Mesenteric fat pad (tissue), 1 donor: Measurements from ENCODE around the gene OSBPL3. TPM values are rescaled to one million over a fixed set of nuclear protein-coding genes. Genes with fewer than 3 reads are reported as not detected.

Experiments used
- DNase-seq: peaks from one replicate; pipeline ENCODE4 v3.0.0-alpha.2; 2020; ENCODE audit warnings: low spot score
- total RNA-seq: library from RNA; stranded (reverse); fragmentation: NEBNext Ultra II Directional; extraction: Animal tissue kit (Norgen Biotek cat#: 25700); gene quantifications from one replicate; pipeline ENCODE4 v1.2.1, GENCODE V29; 2021
- donor health status: DM: yes; HTN: yes; CAD: no.

The OSBPL3 gene
- total RNA-seq, 1 donor from 2014 or later: 9.3 TPM

- DNase-seq: no peak
These were observed 674 bp upstream of the OSBPL3 start for GRCh38 chr7:24980534-24981170.

DNA sequence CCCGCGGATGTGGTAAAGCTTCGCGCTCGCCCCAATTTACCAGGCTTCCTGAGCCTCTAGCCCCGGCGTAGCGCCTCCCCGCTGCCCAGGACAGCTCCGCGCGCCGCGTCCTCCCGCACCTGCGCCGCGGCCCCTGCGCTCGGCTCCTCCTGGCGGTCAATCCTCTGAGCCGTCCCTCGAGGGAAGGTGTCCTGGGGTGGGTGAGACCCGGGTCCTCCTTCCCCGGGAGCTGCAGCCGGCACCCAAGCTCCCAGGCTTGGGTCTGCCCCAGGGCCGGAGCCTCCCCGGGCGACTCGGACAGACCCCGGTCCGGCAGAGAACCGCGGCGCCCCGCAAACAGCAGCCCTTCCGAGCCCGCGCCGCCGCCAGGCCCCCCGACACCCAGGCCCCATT lies 512 bp downstream of the OSBPL3 start:
- peak; percentile 90 for DNase-seq

DNA sequence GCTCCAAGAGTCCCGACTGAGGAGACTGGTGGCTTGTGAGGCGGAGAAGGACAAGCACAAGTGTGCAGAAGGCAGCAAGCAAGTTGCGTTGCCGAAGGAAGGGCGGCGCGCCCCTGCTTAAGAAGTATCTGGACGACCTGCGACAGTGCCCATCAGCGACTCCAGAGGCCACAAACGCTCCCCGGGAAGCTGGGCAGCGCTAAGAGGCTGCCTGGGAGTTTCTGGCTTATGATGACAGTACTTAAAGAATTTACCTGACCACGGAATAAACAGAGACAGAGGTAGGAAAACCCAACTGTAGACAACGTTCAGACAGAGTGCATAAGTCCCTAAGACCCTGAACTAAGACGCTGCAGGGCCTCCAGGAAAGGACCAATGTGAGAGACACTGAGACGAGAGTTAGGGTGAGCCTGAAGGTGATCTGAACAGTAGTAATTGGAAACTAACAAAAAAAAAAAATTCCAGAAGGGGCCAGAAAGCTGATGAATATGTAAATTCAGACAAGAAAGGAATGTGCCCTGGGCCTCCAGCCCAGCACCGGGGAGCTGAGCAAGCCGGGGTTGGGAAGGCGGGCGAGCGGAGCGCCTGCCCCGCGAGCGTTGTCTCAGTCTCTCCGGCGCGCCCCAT lies 1.0 kb downstream of the OSBPL3 start:
- DNase-seq: no peak

- no peak for DNase-seq
These were observed 4.2 kb downstream of the OSBPL3 start for GRCh38 chr7:24975644-24976260.

- DNase-seq: no peak
These were observed 4.8 kb downstream of the OSBPL3 start for GRCh38 chr7:24975172-24975571.

GRCh38 chr7:24974026-24974832 lies 5.7 kb downstream of the OSBPL3 start:
- no peak for DNase-seq

DNA sequence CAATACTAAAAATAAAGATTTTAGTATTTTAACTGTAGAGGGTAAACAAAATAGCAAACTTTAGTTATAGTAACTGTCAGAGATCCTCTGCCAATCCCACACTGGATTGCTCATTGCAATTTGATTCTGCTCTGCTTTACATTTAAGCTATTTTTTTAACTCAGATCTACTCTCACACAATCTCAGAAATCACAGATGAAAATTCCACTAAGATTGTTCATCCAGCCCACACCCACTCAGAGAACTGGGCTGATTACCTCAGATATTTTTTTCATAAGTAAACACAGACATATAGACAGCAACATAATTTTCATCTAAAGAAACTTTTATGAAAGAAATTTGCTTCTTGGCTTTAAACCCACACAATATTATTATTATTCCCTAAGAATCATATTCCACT lies 7.0 kb downstream of the OSBPL3 start:
- DNase-seq: no peak

DNA sequence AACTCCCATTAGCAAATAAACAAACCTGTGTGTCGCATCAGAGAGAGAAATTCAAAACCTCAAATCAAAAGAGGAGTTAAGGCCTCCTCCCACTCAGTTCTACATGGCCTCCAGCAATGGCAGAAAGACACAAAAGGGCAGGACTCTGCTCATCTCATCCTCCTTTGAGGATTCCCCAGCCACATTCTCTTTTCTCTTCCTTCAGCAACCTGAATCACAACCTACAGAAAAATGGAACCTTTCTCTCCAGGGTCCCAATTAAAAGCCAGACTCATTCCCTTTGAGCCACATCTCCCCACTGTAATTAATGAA lies 7.9 kb downstream of the OSBPL3 start:
- no peak for DNase-seq

DNA sequence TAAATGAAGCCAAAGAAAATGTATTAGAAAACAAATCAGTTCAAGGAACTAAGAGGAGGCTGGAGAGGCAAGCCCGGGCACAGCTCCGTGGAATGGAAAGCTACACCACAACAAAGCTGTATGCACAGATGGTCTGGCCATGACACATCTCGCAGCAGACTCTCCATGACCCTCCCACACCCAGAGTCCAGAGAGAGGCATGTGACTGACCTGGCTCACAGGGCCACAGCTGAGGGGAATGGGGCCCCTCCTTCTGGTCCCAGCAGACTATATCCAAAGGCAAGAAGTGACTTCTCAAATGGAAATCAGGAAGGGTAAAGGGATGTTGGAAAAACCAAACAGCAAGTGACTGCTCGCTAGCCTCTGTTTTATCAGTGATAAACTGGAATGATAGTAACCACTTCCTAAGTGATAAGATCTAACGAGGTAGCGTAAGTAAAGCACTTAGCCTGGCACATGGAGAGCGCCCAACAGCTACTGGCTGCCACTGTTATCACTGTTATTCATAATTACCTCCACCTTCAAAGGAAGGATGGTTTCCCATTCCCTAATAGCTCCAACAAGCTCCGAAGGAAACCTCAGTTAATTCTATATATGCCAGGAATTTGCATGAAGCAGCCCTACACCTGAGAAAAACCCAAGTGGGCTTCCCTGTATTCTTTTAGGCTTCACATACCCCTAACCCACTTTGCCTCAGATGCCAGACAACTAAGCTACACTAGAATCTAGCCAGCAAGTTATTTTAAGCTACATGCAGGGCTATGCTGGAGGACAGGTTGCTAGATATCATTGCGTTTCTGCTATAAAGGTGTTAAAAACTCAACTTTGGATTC lies 8.4 kb downstream of the OSBPL3 start:
- no peak for DNase-seq

DNA sequence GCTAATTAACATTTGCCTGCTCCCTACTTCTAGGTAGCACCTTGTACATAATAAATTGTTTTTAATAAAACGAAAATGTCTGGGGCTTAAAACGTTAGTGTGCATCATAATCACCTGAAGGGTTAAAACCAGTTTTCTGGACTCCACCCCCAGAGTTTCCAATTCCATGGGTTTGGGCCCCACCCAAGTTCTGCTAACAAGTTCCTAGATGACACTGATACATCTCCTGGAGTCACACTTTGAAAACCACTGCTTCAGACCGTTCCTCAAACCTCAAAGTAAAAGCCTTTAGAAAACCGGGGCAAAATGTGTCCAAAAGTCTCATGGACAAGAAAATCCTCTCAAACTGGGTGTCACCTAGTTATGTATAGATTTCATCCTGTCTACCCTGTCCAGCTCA lies 9.3 kb downstream of the OSBPL3 start:
- no peak for DNase-seq

GRCh38 chr7:24968165-24968564 lies 11.8 kb downstream of the OSBPL3 start:
- DNase-seq: no peak

GRCh38 chr7:24967696-24968095 lies 12.3 kb downstream of the OSBPL3 start:
- no peak for DNase-seq

DNA sequence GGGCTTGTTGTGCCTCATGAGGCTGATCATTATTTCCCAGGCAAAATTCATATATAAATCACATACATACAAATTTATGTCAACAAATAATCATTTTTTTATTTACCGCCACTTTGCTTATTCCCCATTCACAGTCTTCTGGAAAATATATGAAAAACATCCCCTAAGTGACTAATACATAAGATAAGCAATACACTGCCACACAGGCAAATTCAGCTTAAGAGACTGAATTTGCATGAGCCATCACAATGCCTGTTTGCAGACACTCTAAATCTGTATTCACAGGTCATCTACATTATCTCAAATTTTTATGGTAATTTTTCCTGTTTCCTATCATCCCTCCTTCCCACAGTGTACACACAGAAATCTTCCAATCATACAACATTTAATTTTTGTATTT lies 13.2 kb downstream of the OSBPL3 start:
- DNase-seq: no peak

DNA sequence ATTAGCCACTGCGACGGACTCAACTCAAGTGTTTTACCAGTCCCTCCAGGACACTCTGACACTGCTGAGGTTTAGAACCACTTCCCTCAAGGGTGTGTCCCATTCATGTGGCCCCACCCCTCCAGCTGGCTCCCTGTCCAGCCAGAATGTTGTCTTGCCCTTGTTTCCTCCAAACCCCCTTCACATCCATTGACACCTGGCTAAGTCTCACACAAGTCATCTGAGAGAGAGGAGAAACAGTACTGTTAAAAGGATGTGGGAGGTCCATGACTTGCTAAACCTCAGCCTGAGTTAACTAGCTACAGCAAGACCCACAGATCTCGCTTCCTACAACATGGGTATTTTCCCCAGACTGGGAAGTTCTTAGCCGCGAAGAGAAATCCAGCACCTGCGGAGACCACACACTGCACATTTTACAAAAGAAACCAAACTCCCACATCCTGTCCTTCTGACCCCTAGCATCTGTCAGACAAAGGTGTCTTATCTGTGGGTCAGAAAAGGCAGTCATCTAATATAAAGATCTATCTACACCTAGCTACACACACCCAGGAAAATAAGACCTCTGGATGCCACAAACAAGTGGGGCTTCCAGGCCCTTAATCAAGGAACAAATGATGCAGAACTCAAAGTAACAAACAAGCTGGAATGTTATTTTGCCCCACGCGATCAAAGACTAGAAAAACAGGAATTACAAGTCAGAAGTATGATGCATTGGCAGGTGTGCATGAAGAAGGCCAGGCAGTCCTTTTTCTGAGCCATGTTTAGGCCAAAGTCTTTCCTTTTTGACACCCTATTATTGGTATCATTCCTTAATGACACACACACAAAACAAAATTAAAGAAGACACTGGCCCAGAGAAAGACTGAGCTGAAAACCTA lies 13.9 kb downstream of the OSBPL3 start:
- DNase-seq: no peak

- DNase-seq: no peak
These were observed 15.8 kb downstream of the OSBPL3 start for GRCh38 chr7:24964191-24964590.

- DNase-seq: no peak
These were observed 16.8 kb downstream of the OSBPL3 start for GRCh38 chr7:24963218-24963617.

GRCh38 chr7:24962418-24962962 lies 17.5 kb downstream of the OSBPL3 start:
- no peak for DNase-seq

DNA sequence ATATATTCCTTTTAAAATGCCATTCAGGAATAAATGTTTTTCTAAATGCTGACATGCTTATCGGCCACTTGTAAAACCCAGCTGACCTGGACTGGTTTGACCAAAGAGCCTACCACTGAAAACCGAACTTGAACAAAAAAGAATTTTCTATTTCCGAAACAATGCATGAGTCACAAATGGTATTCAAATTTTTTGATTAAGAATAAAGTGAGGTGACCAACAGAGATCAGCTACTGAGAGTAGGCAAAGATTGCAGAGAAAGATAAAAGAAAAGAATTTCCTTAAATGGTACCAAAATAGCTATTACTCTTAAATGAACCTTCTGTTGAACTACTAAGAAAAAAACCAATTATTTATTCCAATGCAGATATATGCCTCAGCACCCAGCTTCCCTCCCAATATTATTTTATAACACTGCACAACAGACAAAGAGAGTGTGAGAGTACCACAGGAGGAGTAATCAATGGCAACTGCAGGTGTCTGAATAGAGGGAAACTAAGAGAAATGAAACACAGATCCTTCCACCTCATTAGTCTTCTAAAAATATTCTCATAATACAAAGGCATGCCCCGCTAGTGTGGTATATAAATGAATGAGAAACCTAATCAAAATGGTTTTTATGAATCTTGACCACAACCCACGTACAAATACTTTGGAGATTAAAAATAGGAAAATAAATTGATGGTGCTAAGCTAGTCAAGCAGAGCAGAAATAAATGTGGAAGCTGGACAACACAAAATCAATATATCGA lies 20.1 kb downstream of the OSBPL3 start:
- DNase-seq: no peak

- DNase-seq: no peak
These were observed 21.6 kb downstream of the OSBPL3 start for GRCh38 chr7:24958399-24958798.
